GM21528 (cell line): ENCODE measurements around the gene AGTR1.
A peak's percentile ranks its signal among the peaks of the same experiment; 100 is the strongest.
"Not testable (repeated sequence)": the region's sequence is repeated elsewhere in the genome, so short reads cannot be mapped to it uniquely, and the experiment has no call there.

ENCODE experiments used
- ATAC-seq: cut with Tn5 transposase; IDR thresholded peaks from one replicate; pipeline ENCODE4 v1.9.1; 2021; ENCODE audit warnings: mild to moderate bottlenecking, moderate library complexity; ENCODE audit not compliant: unreplicated experiment, low FRiP score

The AGTR1 gene

DNA sequence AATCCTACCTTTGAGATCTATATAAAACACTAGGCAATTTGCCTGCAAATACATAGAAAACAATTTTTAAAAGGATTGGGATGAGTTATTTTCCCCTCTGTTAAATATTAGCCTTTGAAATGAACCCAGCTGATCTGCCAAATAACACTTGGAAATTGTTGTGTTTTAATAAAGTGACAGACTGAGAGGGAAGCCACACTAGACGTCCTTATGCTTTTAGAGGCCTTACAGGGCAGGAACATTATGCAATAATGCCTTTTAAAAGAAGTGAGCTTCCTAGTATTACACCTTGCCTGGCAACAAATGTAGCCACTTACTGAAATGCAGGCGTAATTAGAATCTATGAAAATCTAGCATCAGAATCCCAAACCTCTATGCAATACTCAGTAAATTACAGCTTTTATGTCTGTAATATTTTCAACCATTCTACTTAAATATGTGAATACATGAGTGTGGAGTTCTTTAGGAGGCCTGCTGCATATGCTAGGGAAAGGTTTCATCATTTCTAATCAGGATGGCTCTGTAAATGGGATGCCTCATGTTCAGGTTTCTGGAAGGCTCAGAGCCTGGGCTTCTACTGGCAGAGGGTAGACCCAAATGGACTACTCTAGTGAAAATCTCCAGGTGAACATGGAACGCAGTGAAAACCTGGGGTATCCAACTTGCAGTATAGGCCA, 20.3 kb downstream of the AGTR1 start:
- ATAC-seq, result no peak

DNA sequence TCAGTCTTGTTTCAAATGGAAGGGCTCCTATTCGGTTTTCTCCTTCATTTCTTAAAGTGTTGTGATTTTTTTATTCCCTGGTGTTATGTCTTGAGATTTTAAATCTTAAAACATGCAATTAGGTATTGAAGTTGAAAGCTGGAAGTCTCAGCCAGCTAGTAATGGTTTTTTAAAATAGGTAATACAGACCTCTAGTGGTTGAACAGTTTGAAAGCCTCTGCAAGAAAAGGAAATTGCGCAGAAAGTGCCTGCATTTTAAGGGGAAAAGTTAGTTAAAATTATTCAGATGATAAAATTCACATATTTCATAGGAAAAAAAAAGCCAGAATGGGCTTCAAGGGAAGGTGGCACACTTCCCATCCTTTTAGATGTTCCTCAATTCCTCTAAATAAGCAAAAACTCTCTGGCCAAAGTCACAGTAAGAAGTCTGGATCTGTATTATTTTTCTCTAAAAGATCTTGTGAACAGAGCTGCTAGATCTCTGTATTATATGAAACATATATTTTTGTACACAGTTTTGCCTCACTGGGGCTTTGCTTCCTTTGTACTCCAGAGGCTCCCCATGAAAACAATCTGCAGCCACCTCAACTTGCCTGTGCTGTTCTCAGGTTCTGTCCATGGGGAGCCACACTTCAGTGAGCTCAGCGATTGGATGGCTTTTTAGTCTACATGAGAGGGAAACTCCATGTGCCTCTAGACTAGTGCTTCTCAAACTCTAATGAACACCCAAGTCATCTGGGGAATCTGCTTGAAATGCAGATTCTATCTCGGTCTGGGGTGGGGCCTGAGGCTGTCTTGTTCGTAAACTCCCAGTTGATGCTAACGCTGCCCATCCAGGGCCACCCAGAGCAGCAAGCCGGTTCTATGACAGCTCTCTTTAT, 21.5 kb downstream of the AGTR1 start:
- ATAC-seq, result no peak

DNA sequence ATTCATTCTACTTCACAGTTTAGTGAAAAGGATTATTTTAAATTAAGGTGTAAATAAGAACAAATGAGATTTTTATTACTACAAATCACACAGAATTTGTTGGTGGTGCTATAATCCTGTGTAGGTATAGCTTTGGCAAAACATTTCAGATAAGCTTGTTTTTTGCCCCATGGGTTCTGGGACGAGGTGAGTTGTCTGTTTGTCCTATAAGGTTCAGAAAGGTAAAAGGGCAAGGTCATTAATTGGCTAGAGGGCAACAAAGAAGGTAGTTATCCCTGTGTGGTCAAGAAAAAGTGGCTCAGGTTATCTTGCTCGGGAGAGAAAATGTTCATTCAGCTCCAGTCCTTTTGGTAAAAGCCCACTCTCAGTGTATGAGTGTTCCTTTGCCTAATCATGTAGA, 23.2 kb downstream of the AGTR1 start:
- no peak for ATAC-seq

DNA sequence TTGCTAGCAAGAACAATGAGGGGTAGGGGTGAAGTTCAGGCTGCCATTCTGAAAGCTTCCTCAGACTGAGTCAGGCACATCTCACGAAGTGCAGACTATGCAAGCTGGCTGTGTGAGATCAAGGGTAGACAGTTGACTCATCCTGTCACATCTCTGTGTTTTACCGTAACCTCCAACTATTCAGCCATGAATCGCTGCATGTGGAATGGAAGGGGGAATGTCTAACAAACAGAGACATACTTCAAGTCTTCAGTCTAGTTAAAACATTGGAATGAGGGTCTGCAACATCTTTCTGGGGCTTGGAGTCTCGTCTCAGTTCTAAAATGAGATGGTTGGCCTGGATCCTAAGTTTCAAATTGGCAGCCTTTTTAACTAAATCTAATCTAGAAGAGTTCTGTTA, 25.9 kb downstream of the AGTR1 start:
- ATAC-seq, result no peak

GRCh38 chr3:148727231-148727630, 29.5 kb downstream of the AGTR1 start:
- peak; percentile 76 for ATAC-seq

DNA sequence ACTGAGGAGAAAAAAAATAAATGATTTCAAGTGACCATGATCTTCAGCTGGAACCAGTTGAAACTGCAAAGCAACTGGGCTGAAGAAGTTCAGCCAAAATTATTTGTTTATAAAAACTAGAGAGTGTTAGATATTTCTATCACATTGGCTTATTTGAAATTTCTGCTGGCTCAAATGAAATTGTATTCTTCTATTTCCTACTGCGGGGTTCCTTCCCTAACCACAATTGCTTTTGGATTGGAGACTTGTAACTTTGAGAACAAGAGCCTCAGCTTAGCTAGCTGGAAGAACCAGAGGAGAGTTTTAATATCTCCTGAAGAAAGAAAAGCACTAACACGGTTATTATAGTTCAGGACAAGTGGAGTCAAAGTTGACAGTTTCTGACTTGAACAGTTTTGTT, 31.1 kb downstream of the AGTR1 start:
- no peak for ATAC-seq

DNA sequence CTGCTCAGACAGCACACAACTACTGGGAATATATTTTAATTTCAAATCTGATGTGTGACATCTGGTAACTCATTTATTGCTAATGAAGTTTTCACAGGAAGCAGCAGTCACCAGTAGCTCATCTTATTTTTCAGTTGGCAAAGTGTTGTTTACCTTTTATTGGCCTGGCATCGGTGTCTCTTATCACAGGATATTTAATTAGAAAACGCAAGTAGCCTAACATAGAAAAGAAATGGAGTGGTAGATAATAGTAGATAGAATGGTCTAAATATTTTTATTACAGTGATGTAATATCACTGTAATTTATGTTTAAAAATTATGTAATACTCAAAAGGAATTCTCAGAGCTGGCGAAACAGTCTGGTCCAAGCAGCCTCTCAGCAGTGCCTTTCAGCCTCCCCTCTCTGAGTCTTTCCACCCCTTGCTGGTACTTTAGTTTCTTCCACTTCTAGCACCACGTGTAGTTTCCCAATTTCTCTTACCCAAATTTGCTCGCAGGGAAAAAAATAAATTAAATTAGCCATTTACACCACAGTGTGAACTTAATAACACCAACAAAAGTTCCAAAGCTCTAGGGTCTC, 31.9 kb downstream of the AGTR1 start:
- no peak for ATAC-seq

DNA sequence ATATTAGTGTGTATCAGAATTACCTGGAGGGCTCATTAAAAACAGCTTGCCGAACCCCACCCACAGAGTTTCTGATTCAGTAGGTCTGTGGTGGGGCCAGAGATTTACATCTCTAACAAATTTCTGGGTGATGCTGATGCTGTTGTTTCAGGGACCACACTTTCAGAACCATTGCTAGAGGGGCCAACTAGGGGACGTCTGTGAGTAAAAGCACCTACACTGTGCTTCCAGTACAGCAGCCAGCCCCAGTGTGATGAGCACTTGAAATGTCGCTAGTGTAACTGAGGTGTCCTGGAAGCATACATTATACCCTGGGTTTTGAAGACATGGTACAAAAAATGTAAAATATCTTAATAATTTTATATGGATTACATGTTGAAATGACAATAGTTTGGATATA, 33.0 kb downstream of the AGTR1 start:
- ATAC-seq, result no peak

GRCh38 chr3:148735597-148735996, 37.9 kb downstream of the AGTR1 start:
- ATAC-seq, result no peak

DNA sequence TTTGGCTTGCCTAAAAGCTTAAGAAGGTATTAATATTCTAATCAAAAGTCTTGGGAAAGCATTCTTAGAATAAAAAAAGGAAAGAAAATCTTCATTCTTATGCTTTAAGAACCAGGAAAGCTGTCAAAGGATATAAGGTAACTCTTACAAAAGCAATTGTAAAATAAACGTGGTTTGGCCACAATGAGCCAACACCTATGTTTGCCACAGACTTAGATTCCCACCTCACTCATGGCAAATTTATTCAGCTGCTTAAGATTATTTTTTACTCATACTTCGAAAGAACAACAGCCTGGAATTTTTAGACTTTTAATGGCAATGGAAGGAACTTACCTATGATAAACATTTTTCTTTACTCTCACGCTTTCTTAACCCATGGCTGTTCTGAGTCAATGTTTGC, 38.4 kb downstream of the AGTR1 start:
- ATAC-seq, result no peak

DNA sequence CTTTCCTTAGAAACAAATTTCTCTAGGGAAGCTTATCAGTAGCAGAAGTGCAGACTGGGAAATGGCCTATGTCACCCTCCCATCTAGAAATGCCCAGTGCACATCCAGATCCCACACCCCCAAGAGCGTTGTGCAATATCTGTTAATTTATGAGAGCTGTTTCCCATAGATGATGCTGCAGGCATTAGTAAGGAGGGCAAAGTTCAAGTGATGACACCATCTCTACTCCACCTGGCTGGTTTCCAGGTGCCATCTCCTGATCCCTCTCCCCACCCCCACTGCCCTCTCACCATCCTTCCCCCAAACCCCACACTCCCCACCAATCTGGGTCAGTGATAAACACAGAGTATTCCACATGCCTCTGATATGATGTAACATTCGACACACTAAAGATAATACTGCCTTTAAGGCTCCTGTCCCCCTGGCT, 39.4 kb downstream of the AGTR1 start:
- ATAC-seq, result no peak

- no peak for ATAC-seq
These were observed 42.0 kb downstream of the AGTR1 start for GRCh38 chr3:148739720-148740119.

DNA sequence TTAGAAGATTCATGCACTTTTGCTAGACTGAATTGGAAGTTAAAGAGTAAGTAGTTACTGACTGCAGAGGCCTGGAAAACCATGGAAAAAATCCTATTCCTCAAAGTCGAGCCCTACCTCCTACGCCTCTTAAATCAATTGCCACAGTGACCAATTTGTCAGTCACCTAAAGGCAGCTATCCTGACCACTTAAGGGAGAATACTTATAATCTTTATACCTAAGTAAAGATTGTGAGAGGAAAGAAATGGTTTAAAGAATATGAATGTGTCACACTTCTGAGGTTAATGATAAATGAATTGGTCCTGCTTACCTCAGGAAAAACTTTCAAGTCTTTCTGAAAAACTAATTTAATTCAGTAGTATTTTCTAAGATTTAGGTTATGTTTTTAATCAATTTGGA, 42.6 kb downstream of the AGTR1 start:
- no peak for ATAC-seq

DNA sequence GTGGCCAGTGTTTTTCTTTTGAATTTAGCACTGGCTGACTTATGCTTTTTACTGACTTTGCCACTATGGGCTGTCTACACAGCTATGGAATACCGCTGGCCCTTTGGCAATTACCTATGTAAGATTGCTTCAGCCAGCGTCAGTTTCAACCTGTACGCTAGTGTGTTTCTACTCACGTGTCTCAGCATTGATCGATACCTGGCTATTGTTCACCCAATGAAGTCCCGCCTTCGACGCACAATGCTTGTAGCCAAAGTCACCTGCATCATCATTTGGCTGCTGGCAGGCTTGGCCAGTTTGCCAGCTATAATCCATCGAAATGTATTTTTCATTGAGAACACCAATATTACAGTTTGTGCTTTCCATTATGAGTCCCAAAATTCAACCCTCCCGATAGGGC, 43.5 kb downstream of the AGTR1 start:
- ATAC-seq, result no peak

DNA sequence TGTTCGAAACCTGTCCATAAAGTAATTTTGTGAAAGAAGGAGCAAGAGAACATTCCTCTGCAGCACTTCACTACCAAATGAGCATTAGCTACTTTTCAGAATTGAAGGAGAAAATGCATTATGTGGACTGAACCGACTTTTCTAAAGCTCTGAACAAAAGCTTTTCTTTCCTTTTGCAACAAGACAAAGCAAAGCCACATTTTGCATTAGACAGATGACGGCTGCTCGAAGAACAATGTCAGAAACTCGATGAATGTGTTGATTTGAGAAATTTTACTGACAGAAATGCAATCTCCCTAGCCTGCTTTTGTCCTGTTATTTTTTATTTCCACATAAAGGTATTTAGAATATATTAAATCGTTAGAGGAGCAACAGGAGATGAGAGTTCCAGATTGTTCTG, 44.4 kb downstream of the AGTR1 start:
- ATAC-seq, result no peak

GRCh38 chr3:148746053-148746452, 48.4 kb downstream of the AGTR1 start:
- ATAC-seq, result no peak

- ATAC-seq, result no peak
These were observed 50.6 kb downstream of the AGTR1 start for GRCh38 chr3:148748283-148748682.

- no peak for ATAC-seq
These were observed 52.6 kb downstream of the AGTR1 start for GRCh38 chr3:148750296-148750695.

DNA sequence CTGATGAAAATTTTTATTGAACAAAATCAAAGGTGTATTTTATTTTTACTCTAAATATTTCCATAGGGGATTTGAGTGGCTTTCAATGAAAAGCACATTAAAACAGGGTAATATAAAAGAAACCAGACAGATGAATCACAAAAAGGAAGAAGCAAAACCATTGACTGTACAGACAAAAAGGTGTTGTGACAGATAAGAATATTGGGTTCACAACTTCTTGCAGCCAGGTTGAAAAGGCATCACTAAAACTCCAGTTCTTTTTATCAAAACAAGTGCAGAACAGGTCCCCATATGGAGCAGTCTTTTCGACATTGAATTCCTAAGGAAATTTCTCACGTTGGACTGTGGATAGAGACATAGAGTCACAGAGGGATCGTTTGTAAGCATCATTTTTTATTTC, 53.8 kb downstream of the AGTR1 start:
- no peak for ATAC-seq

GRCh38 chr3:148753385-148753784, 55.7 kb downstream of the AGTR1 start:
- not testable (repeated sequence) for ATAC-seq

GRCh38 chr3:148755570-148755969, 57.9 kb downstream of the AGTR1 start:
- ATAC-seq, result no peak

DNA sequence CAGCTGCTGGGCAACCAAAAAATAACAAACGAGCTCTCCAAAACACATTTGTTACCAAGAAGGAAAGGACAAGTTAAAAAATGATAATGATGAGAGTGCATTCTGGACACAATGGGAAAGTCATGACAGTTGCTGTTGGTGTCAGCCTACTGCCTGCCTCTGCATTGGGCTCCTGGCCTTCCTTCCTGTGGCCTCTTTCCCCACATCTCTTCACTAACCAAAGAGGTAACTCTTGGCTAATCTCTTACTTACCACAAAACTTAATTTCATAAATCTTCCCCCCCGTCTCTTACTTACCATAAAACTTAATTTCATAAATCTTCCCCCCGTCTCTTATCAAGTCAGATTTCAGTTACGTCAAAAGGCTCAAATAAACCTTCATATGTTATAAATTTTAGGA, 58.6 kb downstream of the AGTR1 start:
- ATAC-seq, result no peak
